K562 (cell line): ENCODE data around the gene VWF. TPM values are rescaled to one million over a fixed set of nuclear protein-coding genes. Genes with fewer than 3 reads are reported as not detected.

Experiments used
- ATAC-seq: fragments of 200-7000 bp; cut with Tn5 transposase; 3 replicates; pipeline ENCODE4 v1.9.1; 2020; ENCODE audit warnings: moderate library complexity
- BruUV-seq: library from RNA; stranded (reverse); fragments of 400-500 nt; replicated peaks from 2 replicates; lab custom pipeline; 2021; lab: Mats Ljungman, UMichigan
- CTCF ChIA-PET: fragments of 300-600 bp; formaldehyde crosslinking; extraction: SDS; loops from one replicate; lab custom pipeline; 2021; ENCODE audit warnings: low intra/inter-chr PET ratio; lab: Yijun Ruan, JAX
- POLR2A ChIA-PET: fragments of 300-600, 350-650 bp; sonication (Branson Sonifier 250); formaldehyde crosslinking; extraction: SDS; loops from one replicate; lab custom pipeline; 2021; ENCODE audit warnings: antibody characterized with exemption, inconsistent platforms; lab: Yijun Ruan, JAX
- DNase-seq, 4 experiments: peaks; one replicate each; pipeline versions ENCODE4 v3.0.0 to v3.0.0-alpha.2; 2011 to 2018; ENCODE audit warnings: low spot score in 3 of 4, mixed read lengths in 3 of 4; ENCODE audit errors: extremely low read depth in 1 of 4
- FAIRE-seq: peaks from 2 replicates; lab custom pipeline; 2011; peaks lifted over from hg19 to GRCh38; lab: Jason Lieb, UNC
- H2AFZ ChIP-seq: 2 replicates; pipeline ENCODE4 v1.6.0; 2011; ENCODE audit warnings: low read depth, low read length, control low read depth, inconsistent platforms
- H3K27ac ChIP-seq: fragments of 200-600 bp; 3 replicates; pipeline ENCODE4 v1.8.0; 2011; ENCODE audit warnings: low read depth, mild to moderate bottlenecking, control low read depth, inconsistent platforms, low read length, moderate library complexity, mixed read lengths; ENCODE audit errors: extremely low read depth
- H3K27me3 ChIP-seq, 2 experiments: fragments of 300-600 bp in 1 of 2; 2 replicates in 1 of 2; 3 replicates in 1 of 2; pipeline versions ENCODE4 v1.6.0 to v1.8.0; 2011; ENCODE audit warnings: inconsistent platforms in 2 of 2, low read length in 2 of 2, mild to moderate bottlenecking in 1 of 2, mixed read lengths in 1 of 2, moderate library complexity in 1 of 2; ENCODE audit not compliant: control insufficient read depth in 2 of 2, insufficient read depth in 2 of 2
- H3K36me3 ChIP-seq: fragments of 300-600 bp; 3 replicates; pipeline ENCODE4 v1.8.0; 2011; ENCODE audit warnings: mild to moderate bottlenecking, low read length, inconsistent platforms; ENCODE audit not compliant: control insufficient read depth, insufficient read depth
- H3K4me1 ChIP-seq, 2 experiments: fragments of 200-600 bp in 1 of 2; replicated peaks in 1 of 2; 2 replicates in 1 of 2; 3 replicates in 1 of 2; pipeline versions ENCODE4 v1.5.1 to v1.8.0; 2011; ENCODE audit warnings: inconsistent platforms in 2 of 2, low read length in 2 of 2, mild to moderate bottlenecking in 1 of 2, mixed read lengths in 1 of 2, moderate library complexity in 1 of 2; ENCODE audit not compliant: control insufficient read depth in 2 of 2, insufficient read depth in 2 of 2
- H3K4me2 ChIP-seq: 2 replicates; pipeline ENCODE4 v1.6.1; 2011; ENCODE audit warnings: low read length, control low read depth, inconsistent platforms, mixed read lengths; ENCODE audit not compliant: insufficient read depth
- H3K4me3 ChIP-seq: fragments of 200-600 bp; sonication (generic), shearing (Covaris generic); 2 replicates; pipeline ENCODE4 v1.5.1; 2016; ENCODE audit warnings: control low read depth, inconsistent platforms
- H3K79me2 ChIP-seq: fragments of 200-600 bp; 3 replicates; pipeline ENCODE4 v1.8.0; 2011; ENCODE audit warnings: low read length, inconsistent platforms; ENCODE audit not compliant: control insufficient read depth, insufficient read depth
- H3K9ac ChIP-seq, 2 experiments: 2 replicates each; pipeline versions ENCODE4 v1.6.0 to v1.6.1; 2011; ENCODE audit warnings: low read depth in 2 of 2, low read length in 2 of 2, control low read depth in 1 of 2, inconsistent platforms in 1 of 2, mild to moderate bottlenecking in 1 of 2, mixed read lengths in 1 of 2; ENCODE audit not compliant: insufficient read depth in 1 of 2
- H3K9me1 ChIP-seq: one replicate; pipeline ENCODE4 v1.6.0; 2011; ENCODE audit warnings: inconsistent platforms, mild to moderate bottlenecking, low read length, moderate library complexity; ENCODE audit not compliant: control insufficient read depth, insufficient read depth
- H3K9me3 ChIP-seq: replicated peaks from 2 replicates; pipeline ENCODE4 v1.5.1; 2011; ENCODE audit warnings: low read depth, low read length, inconsistent platforms; ENCODE audit not compliant: control insufficient read depth, insufficient read depth
- H4K20me1 ChIP-seq: replicated peaks from 2 replicates; pipeline ENCODE4 v1.6.1; 2011; ENCODE audit warnings: low read length, inconsistent platforms, mixed read lengths; ENCODE audit not compliant: control insufficient read depth, insufficient read depth
- CSDE1 ChIP-seq, 2 experiments: fragments of 450-650 bp; IDR thresholded peaks; 2 replicates each; pipeline ENCODE4 v1.6.1; 2016; ENCODE audit warnings: mild to moderate bottlenecking in 1 of 2
- FOS ChIP-seq: IDR thresholded peaks from 3 replicates; pipeline ENCODE4 v1.6.1; 2011; ENCODE audit not compliant: insufficient read length; ENCODE audit errors: extremely low read depth
- HDAC6 ChIP-seq: IDR thresholded peaks from 2 replicates; pipeline ENCODE4 v1.6.1; 2012; ENCODE audit warnings: low read depth, mild to moderate bottlenecking, control low read depth, inconsistent platforms, low read length, moderate library complexity
- KLF10 ChIP-seq: fragments of 250-450 bp; sonication (Bioruptor Pico); IDR thresholded peaks from 2 replicates; pipeline ENCODE4 v1.6.1; 2021; ENCODE audit warnings: matching md5 sums
- MAZ ChIP-seq, 2 experiments: fragments of 450-650 bp in 1 of 2; sonication (generic) in 1 of 2; formaldehyde crosslinking; IDR thresholded peaks in 1 of 2; conservative IDR thresholded peaks in 1 of 2; 2 replicates each; pipeline versions ENCODE4 v1.4.0 to v1.5.0; 2020; ENCODE audit warnings: mild to moderate bottlenecking in 1 of 2, missing genetic modification reagents in 1 of 2
- MCM7 ChIP-seq, 2 experiments: fragments of 450-650 bp; IDR thresholded peaks; 2 replicates each; pipeline ENCODE4 v1.6.1; 2016 to 2018
- MXD1 ChIP-seq: fragments of 250-450 bp; sonication (Bioruptor Pico); IDR thresholded peaks from 2 replicates; pipeline ENCODE4 v1.8.0; 2021; ENCODE audit warnings: borderline replicate concordance, mild to moderate bottlenecking, moderate library complexity; ENCODE audit not compliant: poor library complexity, severe bottlenecking
- MYNN ChIP-seq, 2 experiments: sonication (generic); formaldehyde crosslinking in 1 of 2; IDR thresholded peaks; 2 replicates each; pipeline versions ENCODE4 v1.5.0 to v1.6.1; 2016 to 2020; ENCODE audit warnings: antibody characterized with exemption in 1 of 2, missing genetic modification reagents in 1 of 2
- PTRF ChIP-seq: fragments of 450-650 bp; IDR thresholded peaks from 2 replicates; pipeline ENCODE4 v1.6.1; 2016; ENCODE audit warnings: mild to moderate bottlenecking, missing genetic modification characterization, missing compliant biosample characterization
- TAF7 ChIP-seq: fragments of 450-650 bp; IDR thresholded peaks from 2 replicates; pipeline ENCODE4 v1.6.1; 2016; ENCODE audit warnings: missing genetic modification characterization, missing compliant biosample characterization
- ZBTB34 ChIP-seq: fragments of 250-450 bp; sonication (Bioruptor Pico); IDR thresholded peaks from 2 replicates; pipeline ENCODE4 v1.8.0; 2021; ENCODE audit warnings: mild to moderate bottlenecking, moderate library complexity
- ZNF133 ChIP-seq: fragments of 250-450 bp; sonication (Bioruptor Pico); IDR thresholded peaks from 2 replicates; pipeline ENCODE4 v1.4.0; 2020; ENCODE audit warnings: mild to moderate bottlenecking
- ZNF217 ChIP-seq: sonication (generic); formaldehyde crosslinking; IDR thresholded peaks from 2 replicates; pipeline ENCODE4 v1.8.0; 2022; ENCODE audit warnings: mild to moderate bottlenecking, missing genetic modification reagents
- ZNF274 ChIP-seq: IDR thresholded peaks from 2 replicates; pipeline ENCODE4 v1.6.1; 2011; ENCODE audit warnings: low read depth, mild to moderate bottlenecking, low read length, moderate library complexity, borderline replicate concordance
- ZNF347 ChIP-seq: fragments of 450-650 bp; formaldehyde crosslinking; IDR thresholded peaks from 2 replicates; pipeline ENCODE4 v1.4.0; 2020; ENCODE audit warnings: low read depth, mild to moderate bottlenecking, moderate library complexity
- ZNF717 ChIP-seq: fragments of 250-450 bp; sonication (Bioruptor Pico); IDR thresholded peaks from 2 replicates; pipeline ENCODE4 v1.5.0; 2021
- WGBS: fragments of 100-300 bp; shearing (Covaris generic); methylation state at CpG from one replicate; pipeline ENCODE4 v1.1.6; 2016; ENCODE audit warnings: low coverage, mixed read lengths; ENCODE audit not compliant: insufficient coverage; ENCODE audit errors: missing lambda C conversion rate; 5-methylcytosine and 5-hydroxymethylcytosine counted together
- in situ Hi-C: fragments of 300-500 bp; cut with MboI; formaldehyde crosslinking; loops from 4 replicates; pipeline ENCODE4 v1.15.0; 2018; ENCODE audit warnings: inconsistent platforms, mixed read lengths
- intact Hi-C: fragments of 100-400 bp; cut with micrococcal nuclease; formaldehyde crosslinking; loops from 2 replicates; pipeline ENCODE4 v1.14.2; 2022
- polyA plus RNA-seq, 8 experiments: library from polyadenylated mRNA; depleted of rRNA in 4 of 8; stranded (reverse) in 5 of 8; unstranded in 3 of 8; fragments of >200 nt; fragmentation: Nextera tagmentation in 2 of 8; fragmentation: Illumina TruSeq in 1 of 8; extraction: Ambion mirVana in 2 of 8; extraction: Trizol in 1 of 8; gene quantifications; 2 replicates each; pipeline versions ENCODE4 v1.2.1 to v1.2.3, GENCODE V29; 2011 to 2014; ENCODE audit warnings: inconsistent platforms in 1 of 8, missing spikeins in 1 of 8
- total RNA-seq, 7 experiments: library from RNA; depleted of rRNA in 6 of 7; stranded (reverse); fragments of >200 nt in 6 of 7; fragmentation: Illumina TruSeq in 2 of 7; extraction: Trizol in 2 of 7; gene quantifications; 2 replicates each; pipeline versions ENCODE4 v1.2.1 to v1.2.3, GENCODE V29; 2011 to 2021; ENCODE audit warnings: low replicate concordance in 1 of 7

The VWF gene
- total and polyA plus RNA-seq, 9 of the 15 experiments (the other 6 are each of a cell fraction or from before 2014, with no cell fraction given): 0.53 TPM; not detected in 8

- Histone ChIP-seq H3K4me1 (0 out of 5 replicates have a peak, but pooled peaks cover 0 to 6% of the 10 kb centered on the region in 2 experiments), H3K36me3 (no peaks in the 10 kb centered on the region), H3K4me2 (no peak overlapping the region), H3K9me3 (no peaks in the 10 kb centered on the region), H3K27me3 (peaks cover 0 to 27% of the 10 kb centered on the region in 2 experiments; a peak in 2 of 5 replicates), H3K4me3 (no peak overlapping the region), H2AFZ (no peak overlapping the region)
- FAIRE-seq (no peak), DNase-seq (no peak), ATAC-seq (no peak)
- POLR2A ChIA-PET: no interaction called here
- TF ChIP-seq ZNF217 (CRISPR knock-in tag) (no peak), ZNF717 (no peak), CSDE1 (IDR thresholded peaks at IDR 0.05) (no peak), ZNF274 (no peak), HDAC6 (no peak), ZNF347 (CRISPR knock-in tag) (no peak), MAZ (CRISPR knock-in tag; conservative IDR thresholded peaks at IDR 0.05 in 1 of 2, IDR thresholded peaks at IDR 0.05 in 1 of 2) (no peak), MXD1 (no peak), TAF7 (no peak), ZNF133 (no peak), PTRF (tag) (no peak), KLF10 (no peak), FOS (no peak), MYNN (IDR thresholded peaks at IDR 0.05) (no peak), MYNN (CRISPR knock-in tag; IDR thresholded peaks at IDR 0.05) (no peak), ZBTB34 (CRISPR knock-in tag) (no peak), MCM7 (IDR thresholded peaks at IDR 0.05) (no peak)
- TF ChIP-seq, all 486 proteins: peak for 0
- no TSS peak for BruUV-seq
- Histone ChIP-seq H3K79me2 (no peaks in the 10 kb centered on the region), H4K20me1 (no peaks in the 10 kb centered on the region), H3K9me1 (no peaks in the 10 kb centered on the region), H3K27ac (no peak overlapping the region), H3K9ac (no peak overlapping the region)
- in situ Hi-C loops (no loop called here), intact Hi-C loops (no loop called here)
- WGBS: 4% methylated on average over 3 of the region's 3 CpGs
- CTCF ChIA-PET: no interaction called here
These were observed 182.6 kb downstream of the VWF start for GRCh38 chr12:5941907-5942306.
